ENCODE measurements around the gene DESI1.

Gene DESI1

GRCh38 chr22:41660416-41660815, 39.6 kb upstream of the DESI1 start:
- H3K4me3 ChIP-seq (ENCODE audit: low read depth, low read length): no peak overlapping the region
- no peak for DNase-seq (ENCODE audit: low read depth)
- no peak for TF ChIP-seq CTCF (IDR thresholded peaks at IDR 0.05; ENCODE audit: control insufficient read depth, extremely low read depth, insufficient read depth)

GRCh38 chr22:41659941-41660340, 39.1 kb upstream of the DESI1 start:
- TF ChIP-seq CTCF (IDR thresholded peaks at IDR 0.05; ENCODE audit: control insufficient read depth, extremely low read depth, insufficient read depth): no peak
- DNase-seq (ENCODE audit: low read depth): no peak
- no peak overlapping the region for H3K4me3 ChIP-seq (ENCODE audit: low read depth, low read length)

DNA sequence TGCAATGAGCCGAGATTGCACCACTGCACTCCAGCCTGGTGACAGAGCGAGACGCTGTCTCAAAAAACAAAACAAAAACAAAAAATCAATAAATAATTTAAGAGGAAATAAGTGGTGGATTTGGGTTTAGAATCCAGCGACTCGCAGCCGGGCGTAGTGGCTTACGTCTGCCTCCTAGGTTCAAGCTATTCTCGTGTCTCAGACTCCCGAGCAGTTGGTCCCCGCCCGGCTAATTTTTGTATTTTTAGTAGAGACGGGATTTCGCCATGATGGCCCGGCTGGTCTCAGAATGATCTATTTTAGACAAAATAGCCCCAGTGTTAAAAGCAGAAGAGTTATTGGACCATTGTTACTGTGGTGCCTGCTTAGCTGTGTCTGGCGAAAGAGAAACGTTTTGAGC, 38.0 kb upstream of the DESI1 start:
- TF ChIP-seq CTCF (IDR thresholded peaks at IDR 0.05; ENCODE audit: control insufficient read depth, extremely low read depth, insufficient read depth): no peak
- no peak overlapping the region for H3K4me3 ChIP-seq (ENCODE audit: low read depth, low read length)
- DNase-seq (ENCODE audit: low read depth): no peak

- DNase-seq (ENCODE audit: low read depth): no peak
- no peak overlapping the region for H3K4me3 ChIP-seq (ENCODE audit: low read depth, low read length)
- no peak for TF ChIP-seq CTCF (IDR thresholded peaks at IDR 0.05; ENCODE audit: control insufficient read depth, extremely low read depth, insufficient read depth)
Observed at GRCh38 chr22:41657709-41658108, 36.9 kb upstream of the DESI1 start.

DNA sequence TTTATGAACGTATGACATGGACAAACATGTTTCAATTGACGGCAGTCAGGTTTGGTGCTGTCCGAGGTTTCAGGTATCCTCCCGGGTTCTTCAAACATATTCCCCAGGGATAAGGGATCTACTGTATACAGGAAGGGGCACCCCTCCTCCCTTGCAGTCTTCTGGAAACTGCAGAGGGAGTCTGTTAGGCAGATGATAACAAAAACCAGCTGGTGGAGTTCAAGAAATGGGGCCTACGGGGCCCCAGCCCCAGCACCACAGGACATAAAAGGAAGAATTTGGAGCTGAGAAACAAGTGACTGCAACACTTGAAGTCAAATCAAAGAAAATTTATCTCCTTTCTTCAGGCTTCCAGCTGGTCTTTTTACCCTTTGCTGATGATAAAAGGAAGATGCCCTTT, 35.7 kb upstream of the DESI1 start:
- DNase-seq (ENCODE audit: low read depth): no peak
- H3K4me3 ChIP-seq (ENCODE audit: low read depth, low read length): no peak overlapping the region
- TF ChIP-seq CTCF (IDR thresholded peaks at IDR 0.05; ENCODE audit: control insufficient read depth, extremely low read depth, insufficient read depth): no peak

DNA sequence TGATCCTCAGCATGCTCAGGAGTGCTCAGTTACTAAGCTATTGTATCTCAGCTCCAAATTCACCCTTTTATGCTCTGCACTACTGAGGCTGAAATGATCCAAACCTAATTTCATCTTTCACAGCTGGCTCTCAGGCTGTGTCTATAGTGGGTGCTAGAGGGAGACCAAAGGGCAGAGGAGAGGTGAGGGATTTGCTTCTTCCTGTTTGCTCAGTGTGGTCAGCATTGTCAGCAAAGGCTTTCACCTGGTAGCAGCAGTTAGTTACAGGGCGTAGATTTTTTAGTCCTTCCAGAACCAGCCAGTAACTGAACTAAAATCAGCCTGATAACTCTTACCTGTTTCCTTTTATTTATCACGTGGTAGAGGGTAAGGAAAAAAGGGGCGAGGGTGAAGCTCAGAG, 33.5 kb upstream of the DESI1 start:
- TF ChIP-seq CTCF (IDR thresholded peaks at IDR 0.05; ENCODE audit: control insufficient read depth, extremely low read depth, insufficient read depth): no peak
- DNase-seq (ENCODE audit: low read depth): no peak
- H3K4me3 ChIP-seq (ENCODE audit: low read depth, low read length): no peak overlapping the region

DNA sequence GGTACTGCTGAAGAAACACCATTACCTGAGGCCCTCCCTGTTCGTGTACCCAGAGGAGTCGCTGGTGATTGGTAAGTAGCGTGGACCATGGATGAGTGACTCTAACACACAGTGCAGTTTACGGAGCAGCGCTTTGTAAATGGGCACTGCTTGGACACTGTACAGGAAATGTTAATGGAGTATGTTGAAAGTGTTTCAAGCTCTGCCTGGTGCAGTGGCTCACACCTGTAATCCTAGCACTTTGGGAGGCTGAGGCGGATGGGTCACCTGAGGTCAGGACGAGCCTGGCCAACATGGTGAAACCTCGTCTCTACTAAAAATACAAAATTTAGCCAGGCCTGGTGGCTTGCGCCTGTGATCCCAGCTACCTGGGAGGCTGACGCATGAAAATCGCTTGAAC, 30.0 kb upstream of the DESI1 start:
- no peak for TF ChIP-seq CTCF (IDR thresholded peaks at IDR 0.05; ENCODE audit: control insufficient read depth, extremely low read depth, insufficient read depth)
- H3K4me3 ChIP-seq (ENCODE audit: low read depth, low read length): no peak overlapping the region
- DNase-seq (ENCODE audit: low read depth): no peak

All from LNCaP clone FGC (cell line).